H9 (cell line): Measurements from ENCODE around the gene EHD4. TPM values are rescaled to one million over a fixed set of nuclear protein-coding genes. Genes with fewer than 3 reads are reported as not detected.

ENCODE experiments used
- DNase-seq: peaks from one replicate; pipeline ENCODE4 v3.0.0-alpha.2; 2017
- H2AFZ ChIP-seq: one replicate; pipeline ENCODE4 v1.6.1; 2013; ENCODE audit warnings: mild to moderate bottlenecking, low read length, control low read depth, moderate library complexity
- H2AK5ac ChIP-seq: 2 replicates; pipeline ENCODE4 v1.6.1; 2013; ENCODE audit warnings: low read length, control low read depth, mixed read lengths; ENCODE audit not compliant: insufficient read length
- H2BK120ac ChIP-seq: one replicate; pipeline ENCODE4 v1.6.1; 2013; ENCODE audit warnings: low read depth, mild to moderate bottlenecking, low read length, control low read depth, inconsistent platforms; ENCODE audit not compliant: poor library complexity, severe bottlenecking
- H2BK12ac ChIP-seq: 2 replicates; pipeline ENCODE4 v1.6.1; 2013; ENCODE audit warnings: low read length, control low read depth, mixed read lengths, low read depth; ENCODE audit not compliant: insufficient read length
- H2BK15ac ChIP-seq: 2 replicates; pipeline ENCODE4 v1.6.1; 2013; ENCODE audit warnings: low read depth, low read length, control low read depth
- H2BK20ac ChIP-seq: one replicate; pipeline ENCODE4 v1.6.1; 2013; ENCODE audit warnings: low read depth, mild to moderate bottlenecking, low read length, control low read depth, inconsistent platforms; ENCODE audit not compliant: poor library complexity, severe bottlenecking
- H2BK5ac ChIP-seq: 2 replicates; pipeline ENCODE4 v1.6.1; 2013; ENCODE audit warnings: low read length, control low read depth, mixed read lengths; ENCODE audit not compliant: insufficient read length
- H3K14ac ChIP-seq: 2 replicates; pipeline ENCODE4 v1.6.1; 2013; ENCODE audit warnings: low read length, control low read depth; ENCODE audit not compliant: insufficient read depth
- H3K18ac ChIP-seq: 2 replicates; pipeline ENCODE4 v1.6.1; 2013; ENCODE audit warnings: low read depth, mild to moderate bottlenecking, mixed read lengths, low read length, control low read depth; ENCODE audit not compliant: insufficient read length
- H3K23ac ChIP-seq: 2 replicates; pipeline ENCODE4 v1.6.1; 2013; ENCODE audit warnings: low read length, control low read depth, mixed read lengths, low read depth; ENCODE audit not compliant: insufficient read length
- H3K23me2 ChIP-seq: 2 replicates; pipeline ENCODE4 v1.6.1; 2013; ENCODE audit warnings: low read depth, mild to moderate bottlenecking, mixed read lengths, low read length, control low read depth; ENCODE audit not compliant: insufficient read length, poor library complexity, severe bottlenecking
- H3K27ac ChIP-seq: 2 replicates; pipeline ENCODE4 v1.5.1; 2013; ENCODE audit warnings: low read length, control low read depth, mixed read lengths, low read depth; ENCODE audit not compliant: insufficient read length
- H3K27me3 ChIP-seq: 2 replicates; pipeline ENCODE4 v1.6.1; 2013; ENCODE audit warnings: low read length, control low read depth, inconsistent platforms; ENCODE audit not compliant: insufficient read depth
- H3K4ac ChIP-seq: 2 replicates; pipeline ENCODE4 v1.6.1; 2013; ENCODE audit warnings: low read depth, mild to moderate bottlenecking, control low read depth, inconsistent platforms, low read length, moderate library complexity
- H3K4me1 ChIP-seq: 2 replicates; pipeline ENCODE4 v1.6.1; 2013; ENCODE audit warnings: low read length, control low read depth, inconsistent platforms; ENCODE audit not compliant: insufficient read depth
- H3K4me2 ChIP-seq: 2 replicates; pipeline ENCODE4 v1.6.1; 2013; ENCODE audit warnings: low read length, control low read depth, mixed read lengths; ENCODE audit not compliant: insufficient read length, insufficient read depth
- H3K56ac ChIP-seq: 2 replicates; pipeline ENCODE4 v1.6.1; 2013; ENCODE audit warnings: low read depth, mild to moderate bottlenecking, mixed read lengths, low read length, control low read depth; ENCODE audit not compliant: insufficient read length
- H3K79me1 ChIP-seq: 2 replicates; pipeline ENCODE4 v1.6.1; 2013; ENCODE audit warnings: low read depth, mild to moderate bottlenecking, moderate library complexity, low read length, control low read depth, inconsistent platforms; ENCODE audit not compliant: insufficient read depth, poor library complexity, severe bottlenecking
- H3K79me2 ChIP-seq: 2 replicates; pipeline ENCODE4 v1.6.1; 2013; ENCODE audit warnings: low read length, control low read depth, inconsistent platforms; ENCODE audit not compliant: insufficient read depth
- H3K9ac ChIP-seq: 2 replicates; pipeline ENCODE4 v1.6.1; 2013; ENCODE audit warnings: low read length, control low read depth, mixed read lengths; ENCODE audit not compliant: insufficient read length; ENCODE audit errors: extremely low read depth
- H3K9me3 ChIP-seq: one replicate; pipeline ENCODE4 v1.6.1; 2013; ENCODE audit warnings: low read depth, low read length, inconsistent platforms; ENCODE audit not compliant: control insufficient read depth
- H3T11ph ChIP-seq: one replicate; pipeline ENCODE4 v1.6.1; 2013; ENCODE audit warnings: mild to moderate bottlenecking, low read length, control low read depth, inconsistent platforms
- H4K20me1 ChIP-seq: one replicate; pipeline ENCODE4 v1.6.1; 2013; ENCODE audit not compliant: control insufficient read depth, insufficient read length, insufficient read depth
- H4K5ac ChIP-seq: 2 replicates; pipeline ENCODE4 v1.6.1; 2013; ENCODE audit warnings: low read depth, mild to moderate bottlenecking, mixed read lengths, low read length, control low read depth; ENCODE audit not compliant: insufficient read length
- H4K8ac ChIP-seq: replicated peaks from 2 replicates; pipeline ENCODE4 v1.6.1; 2013; ENCODE audit warnings: low read length, control low read depth, mixed read lengths, low read depth; ENCODE audit not compliant: insufficient read length
- H4K91ac ChIP-seq: 2 replicates; pipeline ENCODE4 v1.6.1; 2013; ENCODE audit warnings: low read depth, mild to moderate bottlenecking, moderate library complexity, mixed read lengths, low read length, control low read depth; ENCODE audit not compliant: insufficient read length
- H3K27ac Mint-ChIP-seq, 3 experiments: 2 replicates in 2 of 3; 3 replicates in 1 of 3; pipeline ENCODE4 v1.8.0; 2020 to 2021; ENCODE audit warnings: mixed read lengths in 3 of 3, mild to moderate bottlenecking in 1 of 3, moderate library complexity in 1 of 3
- H3K27me3 Mint-ChIP-seq: 2 replicates; pipeline ENCODE4 v1.8.0; 2021; ENCODE audit warnings: low read depth, mild to moderate bottlenecking, moderate library complexity, mixed read lengths
- H3K36me3 Mint-ChIP-seq, 3 experiments: 2 replicates in 2 of 3; 3 replicates in 1 of 3; pipeline ENCODE4 v1.8.0; 2020 to 2021; ENCODE audit warnings: low read depth in 3 of 3, mixed read lengths in 3 of 3; ENCODE audit not compliant: insufficient read depth in 1 of 3
- H3K4me1 Mint-ChIP-seq, 2 experiments: 2 replicates each; pipeline ENCODE4 v1.8.0; 2020; ENCODE audit warnings: mixed read lengths in 2 of 2
- H3K4me3 Mint-ChIP-seq, 2 experiments: 2 replicates in 1 of 2; 3 replicates in 1 of 2; pipeline ENCODE4 v1.8.0; 2020 to 2021; ENCODE audit warnings: mild to moderate bottlenecking in 2 of 2, mixed read lengths in 2 of 2, moderate library complexity in 1 of 2
- H3K9me3 Mint-ChIP-seq, 2 experiments: 2 replicates in 1 of 2; 3 replicates in 1 of 2; pipeline ENCODE4 v1.8.0; 2020; ENCODE audit warnings: mild to moderate bottlenecking in 2 of 2, mixed read lengths in 2 of 2, moderate library complexity in 1 of 2
- CTCF ChIP-seq: fragments of 200-600 bp; sonication (generic); conservative IDR thresholded peaks from 3 replicates; pipeline ENCODE4 v1.8.0; 2021; ENCODE audit warnings: antibody characterized with exemption, mild to moderate bottlenecking
- WGBS: extraction: QIAGEN DNeasy Blood & Tissue Kit; methylation state at CpG from one replicate; pipeline ENCODE4 v1.1.7; 2013; ENCODE audit warnings: missing lambda C conversion rate, low lambda C conversion rate, mixed read lengths; ENCODE audit not compliant: insufficient read length; ENCODE audit errors: extremely low coverage; 5-methylcytosine and 5-hydroxymethylcytosine counted together
- total RNA-seq: library from RNA; stranded (reverse); gene quantifications from 2 replicates; pipeline ENCODE4 v1.2.1, GENCODE V29; 2021

The EHD4 gene
- total RNA-seq, 1 experiment from 2014 or later = 22.9 TPM

GRCh38 chr15:41884458-41884857 lies 87.9 kb downstream of the EHD4 start:
- Histone ChIP-seq H4K91ac (no peak overlapping the region), H2BK12ac (no peak overlapping the region), H3K56ac (no peak overlapping the region), H3K27me3 (peaks cover 7% of the 10 kb centered on the region; the same call in 1 of the 2 replicates), H3K18ac (no peak overlapping the region), H3K4ac (no peak overlapping the region), H4K8ac (no peak overlapping the region), H4K5ac (no peak overlapping the region), H3K4me2 (no peak overlapping the region), H3T11ph (no peak overlapping the region), H3K14ac (no peak overlapping the region), H3K23ac (no peak overlapping the region), H3K23me2 (peaks cover 3% of the 10 kb centered on the region), H2BK15ac (no peak overlapping the region), H2BK20ac (no peak overlapping the region), H2AK5ac (no peak overlapping the region), H3K4me1 (no peaks in the 10 kb centered on the region), H3K9me3 (no peaks in the 10 kb centered on the region), H4K20me1 (no peaks in the 10 kb centered on the region), H2BK120ac (no peak overlapping the region), H3K9ac (no peak overlapping the region), H2AFZ (no peak overlapping the region), H3K27ac (no peak overlapping the region), H2BK5ac (no peak overlapping the region), H3K79me2 (no peaks in the 10 kb centered on the region), H3K79me1 (no peaks in the 10 kb centered on the region)
- H3K36me3 Mint-ChIP-seq = peaks cover 0 to 1% (median 0%) of the 10 kb centered on the region in 3 experiments; a peak in 2 of 7 replicates
- H3K9me3 Mint-ChIP-seq = no peaks in the 10 kb centered on the region; a peak in 1 of 5 replicates
- H3K4me1 Mint-ChIP-seq = peaks cover 6 to 10% of the 10 kb centered on the region in 2 experiments
- no peak for DNase-seq
- H3K27me3 Mint-ChIP-seq = peaks cover 45% of the 10 kb centered on the region
- no peak overlapping the region for H3K4me3 Mint-ChIP-seq
- WGBS = no CpG with 5 or more reads among the region's 7 CpGs
- no peak overlapping the region for H3K27ac Mint-ChIP-seq
- TF ChIP-seq CTCF = no peak
